Thoracic aorta (tissue), 2 donors: Measurements from ENCODE around the gene NSRP1. TPM values are rescaled to one million over a fixed set of nuclear protein-coding genes. Genes with fewer than 3 reads are reported as not detected.

Source experiments
- ATAC-seq: fragments of 150-250 bp; one replicate; pipeline ENCODE4 v1.8.0; 2017; ENCODE audit warnings: low read depth; ENCODE audit not compliant: insufficient number of reproducible peaks, low FRiP score
- DNase-seq: peaks from one replicate; pipeline ENCODE4 v3.0.0-alpha.2; 2020; ENCODE audit warnings: low spot score
- H3K27ac ChIP-seq, 2 donors: fragments of 200-600 bp; sonication (generic); 1 replicate in 1 of 2; 2 replicates in 1 of 2; pipeline ENCODE4 v1.5.1; 2016; ENCODE audit warnings: mild to moderate bottlenecking in 2 of 2, moderate library complexity in 2 of 2
- H3K27me3 ChIP-seq: fragments of 200-600 bp; sonication (generic); replicated peaks from 2 replicates; pipeline ENCODE4 v1.6.0; 2016; ENCODE audit warnings: mild to moderate bottlenecking; ENCODE audit not compliant: insufficient read depth
- H3K36me3 ChIP-seq: fragments of 200-600 bp; sonication (generic); one replicate; pipeline ENCODE4 v1.5.1; 2016
- H3K4me1 ChIP-seq, 2 donors: fragments of 200-600 bp; sonication (generic); 1 replicate in 1 of 2; 2 replicates in 1 of 2; pipeline versions ENCODE4 v1.5.1 to v1.6.0; 2016; ENCODE audit warnings: low read depth in 2 of 2, mild to moderate bottlenecking in 1 of 2; ENCODE audit not compliant: control insufficient read depth in 1 of 2
- H3K4me3 ChIP-seq: fragments of 200-600 bp; sonication (generic); 2 replicates; pipeline ENCODE4 v1.5.1; 2016; ENCODE audit warnings: mild to moderate bottlenecking
- H3K9me3 ChIP-seq: fragments of 200-600 bp; sonication (generic); 2 replicates; pipeline ENCODE4 v1.5.1; 2016
- CTCF ChIP-seq: fragments of 200-600 bp; sonication (generic); IDR thresholded peaks from one replicate; pipeline ENCODE4 v1.5.1; 2019; ENCODE audit warnings: antibody characterized with exemption
- total RNA-seq, 2 donors: library from RNA; depleted of rRNA; stranded (reverse); fragments of >200 nt; gene quantifications; one replicate each; pipeline versions ENCODE4 v1.1.0 to v1.2.3, GENCODE V29; 2016

The NSRP1 gene
- total RNA-seq, 2 donors from 2014 or later, result 32.9 to 58.3 TPM

GRCh38 chr17:30176855-30177254 is 60.2 kb downstream of the NSRP1 start:
- H3K4me3 ChIP-seq, result no peak overlapping the region
- ATAC-seq, result no peak
- H3K36me3 ChIP-seq, result peaks cover 8% of the 10 kb centered on the region
- H3K27me3 ChIP-seq, result no peaks in the 10 kb centered on the region
- H3K9me3 ChIP-seq, result no peaks in the 10 kb centered on the region
- no peaks in the 10 kb centered on the region for H3K4me1 ChIP-seq
- DNase-seq, result no peak
- H3K27ac ChIP-seq, result no peak overlapping the region
- TF ChIP-seq CTCF, result no peak

DNA sequence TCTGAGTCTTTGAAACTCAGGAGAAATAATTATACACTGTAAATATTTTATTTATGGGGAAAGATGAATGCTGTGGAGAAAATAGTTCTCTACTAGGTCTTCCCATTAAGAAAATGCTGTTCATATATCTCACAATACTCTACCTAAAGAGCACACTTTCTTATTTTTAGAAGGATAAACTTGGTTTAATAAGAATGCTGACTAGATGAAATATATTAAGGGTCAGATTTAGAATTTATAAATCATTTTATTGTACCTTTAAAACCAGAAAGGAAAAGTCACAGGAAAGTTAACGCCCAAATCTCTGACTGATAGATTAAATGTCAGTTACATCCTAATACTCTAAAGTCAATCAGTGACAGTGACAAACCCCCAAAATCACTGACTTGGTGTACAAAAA is 70.1 kb downstream of the NSRP1 start:
- no peak overlapping the region for H3K27ac ChIP-seq
- DNase-seq (no peak), ATAC-seq (no peak)
- no peaks in the 10 kb centered on the region for H3K27me3 ChIP-seq
- H3K9me3 ChIP-seq, result no peaks in the 10 kb centered on the region
- H3K4me3 ChIP-seq, result no peak overlapping the region
- no peak for TF ChIP-seq CTCF
- no peaks in the 10 kb centered on the region for H3K4me1 ChIP-seq
- H3K36me3 ChIP-seq, result peaks cover 28% of the 10 kb centered on the region

DNA sequence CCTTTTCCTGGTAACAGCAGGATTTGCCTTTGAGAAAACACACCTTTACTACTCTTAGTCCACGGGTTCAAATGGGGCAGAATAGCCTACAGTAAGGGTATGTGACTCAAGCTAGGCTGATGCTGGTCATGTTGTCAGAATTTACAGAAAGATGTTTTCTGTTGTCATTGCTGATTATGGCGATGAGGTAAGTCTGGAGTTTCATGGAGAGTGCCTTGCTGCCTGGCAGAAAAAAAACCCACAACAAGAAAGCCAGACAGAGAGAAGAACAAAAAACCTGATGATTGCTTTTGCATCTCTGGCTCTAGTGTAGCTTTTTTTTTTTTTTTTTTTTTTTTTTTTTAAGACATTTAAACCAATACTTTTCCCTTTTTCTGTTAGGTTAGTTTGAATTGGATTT is 71.0 kb downstream of the NSRP1 start:
- Histone ChIP-seq H3K27ac (no peak overlapping the region), H3K4me3 (no peak overlapping the region), H3K27me3 (no peaks in the 10 kb centered on the region), H3K36me3 (peaks cover 22% of the 10 kb centered on the region), H3K4me1 (no peaks in the 10 kb centered on the region), H3K9me3 (no peaks in the 10 kb centered on the region)
- ATAC-seq (no peak), DNase-seq (no peak)
- TF ChIP-seq CTCF, result no peak

GRCh38 chr17:30188211-30188939 is 71.8 kb downstream of the NSRP1 start:
- no peaks in the 10 kb centered on the region for H3K9me3 ChIP-seq
- no peak overlapping the region for H3K4me3 ChIP-seq

DNA sequence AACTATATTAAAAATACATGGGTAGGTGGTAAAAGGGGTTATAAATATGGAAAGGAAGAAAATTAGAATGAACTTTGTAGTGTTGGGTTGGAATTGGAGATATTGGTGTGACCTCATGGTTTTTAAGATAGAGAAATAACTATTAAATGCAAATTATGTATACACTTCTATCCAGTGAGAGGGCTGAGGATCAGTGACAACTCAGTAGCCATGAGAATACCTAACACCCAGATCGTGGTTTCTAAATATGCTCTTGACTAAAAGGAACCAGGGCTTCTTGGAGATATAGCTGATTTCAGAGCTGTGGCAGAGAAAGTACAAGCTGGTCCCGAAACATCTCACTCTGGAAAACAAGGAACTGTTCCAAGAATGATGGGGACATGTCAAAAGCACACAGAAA is 74.5 kb downstream of the NSRP1 start:
- Histone ChIP-seq H3K4me3 (no peak overlapping the region), H3K36me3 (peaks cover 6% of the 10 kb centered on the region), H3K27ac (no peak overlapping the region), H3K27me3 (no peaks in the 10 kb centered on the region), H3K9me3 (no peaks in the 10 kb centered on the region), H3K4me1 (no peaks in the 10 kb centered on the region)
- DNase-seq, result no peak
- no peak for TF ChIP-seq CTCF
- no peak for ATAC-seq

More at GRCh38 chr17:30188211-30188939, 71.8 kb downstream of the NSRP1 start:
- DNase-seq, result no peak
- no peak for ATAC-seq
- Histone ChIP-seq H3K4me1 (no peaks in the 10 kb centered on the region), H3K27me3 (no peaks in the 10 kb centered on the region), H3K27ac (no peak overlapping the region), H3K36me3 (peaks cover 21% of the 10 kb centered on the region)
- TF ChIP-seq CTCF, result no peak
